OCI-LY7 (cell line): ENCODE data around the gene AKAP3.

Experiments
- EZH2phosphoT487 ChIP-seq: fragments of 200-600 bp; sonication (generic); IDR thresholded peaks from 2 replicates; pipeline ENCODE4 v1.6.1; 2018; ENCODE audit warnings: low read depth, borderline replicate concordance, mild to moderate bottlenecking, mixed run types, antibody characterized with exemption, low read length, moderate library complexity, mixed read lengths
- TF ChIP-seq, protein P1 (sequence below): fragments of 200-600 bp; sonication (generic); conservative IDR thresholded peaks from 2 replicates; pipeline ENCODE4 v1.5.1; 2014; ENCODE audit warnings: mild to moderate bottlenecking, antibody characterized with exemption, low read length, moderate library complexity, mixed read lengths

GRCh38 chr12:4679711-4680110 is 30.9 kb upstream of the AKAP3 start:
- TF ChIP-seq, protein P1, sequence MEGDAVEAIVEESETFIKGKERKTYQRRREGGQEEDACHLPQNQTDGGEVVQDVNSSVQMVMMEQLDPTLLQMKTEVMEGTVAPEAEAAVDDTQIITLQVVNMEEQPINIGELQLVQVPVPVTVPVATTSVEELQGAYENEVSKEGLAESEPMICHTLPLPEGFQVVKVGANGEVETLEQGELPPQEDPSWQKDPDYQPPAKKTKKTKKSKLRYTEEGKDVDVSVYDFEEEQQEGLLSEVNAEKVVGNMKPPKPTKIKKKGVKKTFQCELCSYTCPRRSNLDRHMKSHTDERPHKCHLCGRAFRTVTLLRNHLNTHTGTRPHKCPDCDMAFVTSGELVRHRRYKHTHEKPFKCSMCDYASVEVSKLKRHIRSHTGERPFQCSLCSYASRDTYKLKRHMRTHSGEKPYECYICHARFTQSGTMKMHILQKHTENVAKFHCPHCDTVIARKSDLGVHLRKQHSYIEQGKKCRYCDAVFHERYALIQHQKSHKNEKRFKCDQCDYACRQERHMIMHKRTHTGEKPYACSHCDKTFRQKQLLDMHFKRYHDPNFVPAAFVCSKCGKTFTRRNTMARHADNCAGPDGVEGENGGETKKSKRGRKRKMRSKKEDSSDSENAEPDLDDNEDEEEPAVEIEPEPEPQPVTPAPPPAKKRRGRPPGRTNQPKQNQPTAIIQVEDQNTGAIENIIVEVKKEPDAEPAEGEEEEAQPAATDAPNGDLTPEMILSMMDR = no peak
- no peak for TF ChIP-seq EZH2phosphoT487
